Liver (tissue), 3 donors: ENCODE measurements around the gene CETN2.

Experiments used
- CTCF ChIP-seq: fragments of 150-350 bp; IDR thresholded peaks from 2 replicates; pipeline ENCODE4 v1.5.1; 2017; ENCODE audit warnings: improper control_type of control experiment, low read depth, low read length; ENCODE audit not compliant: missing input control
- HNF4A ChIP-seq, 2 donors: conservative IDR thresholded peaks; 2 replicates each; pipeline ENCODE4 v1.6.1; 2016; ENCODE audit warnings: antibody characterized with exemption in 2 of 2, mild to moderate bottlenecking in 2 of 2
- HNF4G ChIP-seq: IDR thresholded peaks from 2 replicates; pipeline ENCODE4 v1.6.1; 2016; ENCODE audit warnings: antibody characterized with exemption
- JUND ChIP-seq, 2 donors: IDR thresholded peaks; 2 replicates each; pipeline ENCODE4 v1.6.1; 2016; ENCODE audit warnings: antibody characterized with exemption in 2 of 2
- MAX ChIP-seq: IDR thresholded peaks from 2 replicates; pipeline ENCODE4 v1.6.1; 2016; ENCODE audit warnings: antibody characterized with exemption
- REST ChIP-seq: IDR thresholded peaks from 2 replicates; pipeline ENCODE4 v1.6.1; 2016; ENCODE audit warnings: antibody characterized with exemption, mild to moderate bottlenecking
- YY1 ChIP-seq: IDR thresholded peaks from 2 replicates; pipeline ENCODE4 v1.6.1; 2016; ENCODE audit warnings: antibody characterized with exemption, mild to moderate bottlenecking
- donor health status: healthy.
- donor health status: healthy.

GRCh38 chrX:152819732-152820131 lies 10.8 kb downstream of the CETN2 start:
- TF ChIP-seq HNF4G (no peak), YY1 (no peak), CTCF (no peak), REST (no peak), MAX (no peak), JUND (IDR thresholded peaks at IDR 0.05) (no peak), HNF4A (conservative IDR thresholded peaks at IDR 0.05) (no peak)
